HG03521 (cell line): ENCODE data around the gene MKNK1.

Experiments used
- ATAC-seq: cut with Tn5 transposase; IDR thresholded peaks from one replicate; pipeline ENCODE4 v1.9.1; 2021; ENCODE audit warnings: mild to moderate bottlenecking, moderate library complexity; ENCODE audit not compliant: unreplicated experiment

The MKNK1 gene

DNA sequence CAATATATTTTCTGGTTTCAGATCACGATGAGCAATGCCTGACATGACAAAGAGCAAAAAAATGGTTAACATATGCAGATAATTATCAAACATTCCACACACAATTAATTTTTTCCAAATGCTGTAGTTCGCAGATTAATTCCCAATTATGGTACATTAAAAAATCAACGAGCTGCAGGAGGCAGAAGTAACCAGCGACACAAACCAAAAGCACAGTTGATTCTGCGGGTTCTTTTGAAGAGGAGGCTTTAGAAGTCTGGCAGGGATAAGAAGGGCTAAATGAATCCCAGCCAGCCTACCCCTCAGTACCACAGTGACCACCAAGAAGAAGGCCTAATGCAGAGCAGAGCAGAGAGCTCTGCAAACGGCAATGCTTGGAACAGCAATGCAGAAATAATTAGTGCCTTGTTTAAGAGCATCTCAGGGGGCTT, 35.6 kb downstream of the MKNK1 start:
- ATAC-seq = no peak

GRCh38 chr1:46563341-46563740, 40.7 kb downstream of the MKNK1 start:
- no peak for ATAC-seq

DNA sequence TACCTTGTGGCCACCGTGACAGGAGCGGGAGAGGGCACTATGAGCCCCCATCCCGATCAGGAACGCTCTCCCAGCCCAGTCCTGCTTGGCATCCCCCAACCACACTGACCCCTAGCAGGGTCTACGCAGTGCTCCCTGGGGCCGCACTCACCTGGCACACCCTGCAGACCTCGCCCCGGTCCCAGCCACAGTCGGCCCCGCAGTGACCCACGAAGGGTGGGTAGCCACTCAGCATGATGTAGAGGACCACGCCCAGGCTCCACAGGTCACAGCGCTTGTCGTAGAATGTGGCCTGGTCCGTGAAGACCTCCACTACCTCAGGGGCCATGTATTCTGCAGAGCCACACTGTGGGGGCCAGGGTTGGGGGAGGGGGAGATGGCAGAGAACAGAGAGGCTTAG, 41.6 kb downstream of the MKNK1 start:
- no peak for ATAC-seq

DNA sequence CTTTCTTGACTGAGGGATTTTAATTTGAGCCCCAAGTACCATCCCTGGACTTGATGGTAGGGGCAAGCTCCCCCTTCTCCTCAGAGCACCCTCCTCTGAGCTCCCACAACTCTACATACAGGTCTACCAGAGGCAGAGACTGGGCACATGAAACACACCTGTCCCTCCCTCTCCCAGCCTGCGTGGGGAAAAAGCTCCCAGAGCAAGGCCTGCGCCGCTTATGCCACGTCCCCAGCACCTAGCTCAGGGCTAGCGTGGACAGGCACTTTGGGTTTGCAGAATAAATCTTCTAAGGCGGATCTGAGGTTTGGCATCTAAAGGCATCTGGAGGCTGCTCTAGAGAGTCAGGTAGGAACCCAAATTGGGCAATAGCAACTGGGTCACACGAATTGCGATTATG, 45.1 kb downstream of the MKNK1 start:
- ATAC-seq = no peak

DNA sequence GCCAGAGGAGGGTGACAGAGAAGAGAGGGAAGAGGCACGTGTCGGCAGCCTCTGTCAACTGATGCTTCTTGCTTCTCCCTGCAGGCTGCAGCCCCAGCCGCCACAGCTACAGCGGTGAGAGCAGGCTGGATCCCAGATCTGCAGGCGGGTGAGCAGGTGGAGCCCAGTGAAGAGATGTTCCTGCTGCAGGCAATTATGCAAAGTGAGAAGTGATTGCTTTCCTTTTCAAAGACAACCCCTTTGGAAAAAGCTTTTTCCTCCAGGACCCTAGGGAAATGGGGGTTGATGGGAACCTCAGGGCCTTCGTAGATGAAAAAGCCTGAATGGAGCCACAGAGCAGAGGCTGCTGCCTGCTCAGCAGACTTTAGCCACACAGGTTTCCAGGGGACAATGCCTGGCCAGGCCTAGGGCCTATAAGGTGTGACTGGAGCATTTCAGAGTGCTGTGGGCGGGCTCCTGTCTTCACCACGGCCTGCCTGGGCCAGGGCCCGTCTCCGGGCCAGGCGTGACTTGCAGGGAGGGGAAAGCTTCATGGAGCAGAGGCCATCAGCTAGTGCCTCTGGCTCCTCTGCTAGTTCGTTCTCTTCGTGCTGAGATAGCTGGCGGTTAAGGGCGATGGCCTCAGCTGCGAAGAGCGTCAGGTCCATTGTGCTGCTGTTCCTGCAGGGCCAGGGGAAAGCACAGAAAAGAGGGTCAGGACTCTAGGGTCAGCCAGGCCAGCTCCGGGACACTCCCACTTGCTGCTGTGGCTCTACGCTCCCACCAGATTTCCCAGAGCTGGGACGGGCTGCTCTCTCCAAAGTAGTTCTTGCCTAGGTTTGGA, 45.7 kb downstream of the MKNK1 start:
- no peak for ATAC-seq

GRCh38 chr1:46557403-46557802, 46.7 kb downstream of the MKNK1 start:
- ATAC-seq = no peak

DNA sequence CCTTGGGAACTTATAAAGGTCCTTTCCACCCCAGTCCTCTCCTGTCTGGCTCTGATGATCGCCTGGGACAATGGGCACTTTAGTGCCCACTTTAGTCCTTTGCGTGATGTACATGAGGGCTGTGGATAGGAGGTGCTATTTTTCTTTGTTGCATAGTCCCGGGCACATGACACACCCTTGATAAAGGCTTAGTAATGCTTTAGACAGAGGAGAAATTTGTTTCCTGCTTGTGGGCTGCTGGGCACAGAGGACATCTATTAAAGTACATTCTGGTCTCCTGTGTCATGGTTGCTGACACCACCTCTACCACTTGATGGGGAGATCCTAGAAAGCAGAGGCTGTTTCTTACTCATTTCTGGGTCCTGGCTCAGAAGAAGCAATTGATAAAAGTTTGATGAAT, 47.2 kb downstream of the MKNK1 start:
- ATAC-seq = no peak

DNA sequence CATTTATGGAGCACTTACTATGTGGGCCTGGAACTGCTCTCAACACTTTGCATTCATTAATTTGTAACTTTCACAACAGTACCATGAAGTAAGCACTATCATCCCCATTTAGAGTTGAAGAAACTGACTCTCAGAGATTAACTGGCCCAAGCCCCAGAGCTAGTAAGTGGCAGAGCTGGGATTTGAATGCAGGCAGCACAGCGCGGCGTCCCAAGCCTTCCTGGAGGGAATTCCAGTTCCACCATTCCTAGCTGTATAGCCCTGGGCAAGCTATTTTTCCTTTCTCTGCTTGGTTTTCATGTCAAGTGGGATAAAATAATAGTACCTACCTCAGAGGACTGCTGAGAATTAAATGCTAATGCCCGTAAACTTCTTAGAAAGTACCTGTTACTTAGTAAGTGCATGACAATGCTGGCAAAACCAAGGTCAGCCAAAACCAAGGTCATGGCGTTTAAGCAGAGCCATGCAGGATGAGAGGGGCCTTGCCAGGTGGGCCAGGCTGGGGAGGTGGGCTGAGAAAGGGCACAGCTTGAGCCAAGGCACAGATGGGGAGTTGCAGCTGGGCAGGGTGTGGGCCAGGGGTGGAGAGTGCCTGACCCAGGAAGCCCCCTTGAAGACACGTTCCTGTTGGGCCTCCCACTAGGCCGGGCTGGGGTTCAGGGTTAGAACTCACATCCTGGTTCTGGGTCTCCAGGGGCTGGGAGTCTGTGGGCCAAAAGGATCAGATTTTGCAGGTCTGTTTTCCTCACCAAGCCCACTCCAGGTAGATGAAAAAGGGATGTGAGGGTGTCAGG, 48.0 kb downstream of the MKNK1 start:
- no peak for ATAC-seq

DNA sequence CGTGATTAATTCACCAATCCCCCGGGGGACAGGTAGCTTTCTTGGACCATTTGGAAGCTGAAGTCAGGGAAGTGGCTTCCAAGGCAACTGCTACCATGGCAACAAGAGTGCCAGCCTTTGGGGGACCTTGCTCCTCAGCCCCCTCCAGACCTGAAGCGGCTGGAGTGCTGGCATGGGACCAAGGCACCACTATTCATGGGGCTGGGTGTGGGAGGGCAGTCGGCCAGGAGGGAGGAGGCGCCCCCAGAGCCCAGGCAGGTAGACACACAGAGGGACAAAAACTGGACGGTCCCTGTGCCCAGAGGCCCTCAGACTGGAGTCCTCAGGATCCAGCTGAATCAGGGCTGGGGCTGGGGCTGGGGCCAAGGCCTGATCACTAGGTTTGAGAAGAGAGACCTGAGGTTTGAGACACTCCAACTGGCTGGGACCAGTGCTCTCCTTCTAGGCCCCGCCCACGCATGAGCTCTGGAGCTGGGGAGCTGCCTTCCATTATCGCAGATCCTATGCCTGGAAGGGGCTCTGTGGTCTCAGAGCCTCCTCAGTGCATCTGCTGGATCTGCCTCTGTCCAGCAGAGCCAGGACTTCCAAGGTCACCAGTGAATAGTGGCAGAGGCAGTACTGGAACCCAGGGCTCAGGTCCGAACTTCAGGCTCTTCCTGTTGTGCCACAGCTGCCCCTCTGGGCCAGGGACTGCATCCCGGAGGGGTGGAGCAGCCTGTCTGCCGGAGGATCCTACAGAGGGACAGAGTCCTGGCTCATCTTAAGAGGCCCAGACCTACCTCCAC, 49.3 kb downstream of the MKNK1 start:
- no peak for ATAC-seq

DNA sequence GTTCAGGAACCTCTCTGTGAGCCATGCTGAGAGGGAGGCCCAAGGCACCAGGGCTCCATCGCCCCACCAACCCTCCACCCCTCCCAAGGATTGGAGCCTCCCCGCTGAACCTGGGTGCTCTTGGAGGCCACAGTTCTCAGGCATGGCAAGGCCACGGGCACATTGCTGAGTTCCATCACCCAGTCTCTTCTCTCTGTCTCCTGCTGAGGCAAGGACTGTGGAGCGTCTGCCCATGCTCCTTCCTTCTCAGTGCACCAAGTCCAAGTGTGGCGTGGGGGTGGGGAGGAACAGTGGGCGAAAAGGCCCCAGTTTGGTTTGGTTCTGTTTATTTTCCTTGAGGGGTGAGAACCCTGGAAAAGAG, 49.9 kb downstream of the MKNK1 start:
- no peak for ATAC-seq

DNA sequence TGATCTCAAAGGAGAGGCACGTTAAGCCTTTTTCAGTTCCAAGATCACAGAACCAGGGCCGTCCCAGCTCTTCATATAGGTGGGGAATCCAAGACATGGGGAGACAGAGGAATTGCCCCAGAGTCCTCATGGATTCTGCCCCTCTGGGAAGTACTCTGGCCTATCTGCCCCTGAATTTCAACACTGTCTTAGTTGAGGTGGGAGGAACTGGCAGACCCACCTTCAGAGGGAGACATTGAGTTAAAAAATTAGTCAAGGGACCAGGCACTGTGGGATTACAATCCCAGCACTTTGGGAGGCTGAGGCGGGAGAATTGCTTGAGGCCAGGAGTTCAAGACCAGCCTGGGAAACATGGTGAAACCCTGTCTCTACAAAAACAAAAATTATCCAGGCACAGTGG, 50.6 kb downstream of the MKNK1 start:
- no peak for ATAC-seq

DNA sequence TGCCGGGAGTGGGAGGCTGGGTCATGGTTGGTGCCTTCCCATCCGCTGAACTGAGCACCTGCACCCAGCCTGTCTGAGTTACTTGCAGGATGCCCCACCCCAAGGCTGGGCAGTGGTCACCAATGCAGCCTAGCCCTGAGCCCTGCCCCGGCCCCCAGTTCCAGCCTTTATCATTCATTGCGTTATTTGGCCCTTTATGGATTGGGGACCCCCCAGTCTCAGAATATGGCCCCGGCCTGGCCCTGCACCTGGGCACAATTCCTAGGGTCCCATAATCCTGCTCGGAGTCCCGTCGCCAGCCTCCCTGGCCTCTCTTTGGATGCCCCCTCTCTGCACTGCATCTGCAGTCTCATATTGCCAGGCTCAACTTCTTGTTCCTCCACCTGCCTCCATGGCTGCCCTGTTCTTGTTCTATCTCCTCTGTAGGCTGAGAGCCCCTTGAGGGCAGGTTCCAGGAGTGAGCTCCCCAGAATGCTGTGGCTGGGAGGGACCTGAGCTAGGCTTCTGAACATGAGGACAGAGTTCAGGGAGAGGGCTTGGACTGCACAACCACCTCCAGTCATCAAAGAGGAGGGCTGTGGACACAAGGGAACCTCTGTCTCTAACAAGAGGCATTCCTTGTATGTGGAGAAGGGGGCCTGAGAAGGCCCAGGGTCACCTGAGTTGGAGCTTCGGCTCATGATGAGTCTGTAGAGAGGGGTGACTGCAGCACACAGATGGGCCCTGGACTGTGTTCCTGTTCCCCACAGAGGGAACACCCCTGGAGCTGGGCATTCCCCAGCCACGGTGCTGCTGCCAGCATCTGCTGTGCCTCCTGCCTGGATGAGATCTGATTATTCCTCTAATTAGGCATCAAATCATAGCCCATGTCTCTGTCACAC, 51.5 kb downstream of the MKNK1 start:
- ATAC-seq = no peak

DNA sequence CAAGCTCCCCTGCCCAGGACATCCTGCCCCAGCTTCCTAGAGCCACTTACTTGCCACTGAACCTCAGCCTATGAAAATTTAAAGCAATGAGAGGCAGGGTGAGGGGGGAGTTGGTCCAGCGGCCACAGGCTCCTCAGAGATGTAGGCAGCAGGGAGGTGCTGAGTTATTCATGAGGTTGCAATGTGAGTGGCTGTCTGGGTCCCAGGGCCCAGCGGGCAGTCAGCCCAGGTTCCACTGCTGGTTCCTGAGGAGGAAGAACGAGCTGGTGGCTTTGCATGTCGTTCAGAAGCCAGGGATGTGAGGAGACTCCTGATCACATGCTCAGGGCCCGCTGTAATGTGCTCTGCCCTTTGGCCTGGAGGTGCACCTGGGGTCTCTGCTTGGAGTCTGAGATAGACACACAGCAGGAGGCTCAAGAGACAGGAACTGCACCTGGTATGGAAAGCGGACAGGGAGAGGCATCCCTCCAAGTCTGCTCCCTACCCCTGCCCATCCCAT, 52.4 kb downstream of the MKNK1 start, which contains the start of gene KNCN:
Gene KNCN, minus strand, starts transcription at position 51 of the 499 bp plus-strand sequence. CDS start 432 bp downstream, outside the sequence.
- ATAC-seq = no peak

- ATAC-seq = no peak
These were observed 53.3 kb downstream of the MKNK1 start for GRCh38 chr1:46550751-46551231.

- ATAC-seq = no peak
These were observed 54.1 kb downstream of the MKNK1 start for GRCh38 chr1:46549697-46550681.

- no peak for ATAC-seq
These were observed 56.3 kb downstream of the MKNK1 start for GRCh38 chr1:46547481-46548383.

GRCh38 chr1:46546210-46546609, 57.9 kb downstream of the MKNK1 start:
- no peak for ATAC-seq

GRCh38 chr1:46545784-46546183, 58.3 kb downstream of the MKNK1 start:
- no peak for ATAC-seq
